HCT116 (cell line): ENCODE measurements around the gene TMEM116. TPM values are rescaled to one million over a fixed set of nuclear protein-coding genes. Genes with fewer than 3 reads are reported as not detected.
"Not testable (repeated sequence)": the region's sequence is repeated elsewhere in the genome, so short reads cannot be mapped to it uniquely, and the experiment has no call there.

Source experiments
- ATAC-seq: fragments of 200-7000 bp; cut with Tn5 transposase; 2 replicates; pipeline ENCODE4 v1.9.1; 2020; ENCODE audit warnings: mild to moderate bottlenecking, moderate library complexity
- BruUV-seq: library from RNA; stranded (reverse); fragments of 400-500 nt; replicated peaks from 2 replicates; lab custom pipeline; 2021; lab: Mats Ljungman, UMichigan
- CTCF ChIA-PET: fragments of 300-600 bp; sonication (Branson Sonifier 250); formaldehyde crosslinking; loops from one replicate; lab custom pipeline; 2021; ENCODE audit warnings: antibody characterized with exemption; lab: Charles Lee
- POLR2A ChIA-PET: fragments of 300-600, 350-600 bp; sonication (Branson Sonifier 250); formaldehyde crosslinking; loops from one replicate; lab custom pipeline; 2021; ENCODE audit warnings: antibody characterized with exemption; lab: Charles Lee
- RAD21 ChIA-PET, 2 experiments: fragments of 300-600 bp; sonication (Branson Sonifier 250); formaldehyde crosslinking; loops; one replicate each; lab custom pipeline; 2023; ENCODE audit warnings: low total read pairs in 2 of 2; ENCODE audit not compliant: uncharacterized antibody in 2 of 2, unreplicated experiment in 2 of 2, low non-redundant PET in 1 of 2; lab: Charles Lee
- DNase-seq: peaks from one replicate; pipeline ENCODE4 v3.0.0-alpha.2; 2010; ENCODE audit warnings: low read depth, low spot score
- H2AFZ ChIP-seq: fragments of 200-600 bp; shearing (Covaris generic), sonication (generic); 2 replicates; pipeline ENCODE4 v1.6.1; 2017; ENCODE audit warnings: low read depth, mixed run types, mixed read lengths, antibody characterized with exemption, low read length; ENCODE audit not compliant: poor library complexity, severe bottlenecking
- H3K27ac ChIP-seq: 2 replicates; pipeline ENCODE4 v1.5.1; 2012; ENCODE audit warnings: low read depth, low read length
- H3K27me3 ChIP-seq: fragments of 200-600 bp; sonication (generic); 2 replicates; pipeline ENCODE4 v1.6.1; 2016; ENCODE audit warnings: mixed run types, low read length, mixed read lengths; ENCODE audit not compliant: insufficient read depth
- H3K36me3 ChIP-seq, 2 experiments: fragments of 200-500 bp in 1 of 2; fragments of 200-600 bp in 1 of 2; sonication (Bioruptor generic) in 1 of 2; sonication (generic) in 1 of 2; 2 replicates each; pipeline versions ENCODE4 v1.5.1 to v1.6.1; 2014 to 2016; ENCODE audit warnings: low read length in 2 of 2, inconsistent platforms in 1 of 2, mixed read lengths in 1 of 2, mixed run types in 1 of 2; ENCODE audit not compliant: insufficient read depth in 2 of 2, control insufficient read depth in 1 of 2
- H3K4me1 ChIP-seq, 2 experiments: fragments of 200-600 bp in 1 of 2; sonication (generic) in 1 of 2; 2 replicates each; pipeline versions ENCODE4 v1.5.1 to v1.6.1; 2012 to 2017; ENCODE audit warnings: low read length in 2 of 2, inconsistent platforms in 1 of 2, mild to moderate bottlenecking in 1 of 2, mixed read lengths in 1 of 2, mixed run types in 1 of 2, moderate library complexity in 1 of 2; ENCODE audit not compliant: insufficient read depth in 2 of 2, control insufficient read depth in 1 of 2
- H3K4me2 ChIP-seq: fragments of 200-600 bp; sonication (generic); 2 replicates; pipeline ENCODE4 v1.6.1; 2017; ENCODE audit warnings: mixed run types, low read length, mixed read lengths
- H3K4me3 ChIP-seq, 2 experiments: fragments of 200-600 bp in 1 of 2; sonication (generic) in 1 of 2; replicated peaks in 1 of 2; 2 replicates each; pipeline ENCODE4 v1.5.1; 2011 to 2016; ENCODE audit warnings: low read length in 2 of 2, control low read depth in 1 of 2, low read depth in 1 of 2, mild to moderate bottlenecking in 1 of 2, mixed read lengths in 1 of 2, mixed run types in 1 of 2
- H3K79me2 ChIP-seq: fragments of 200-600 bp; sonication (generic); 2 replicates; pipeline ENCODE4 v1.6.1; 2017; ENCODE audit warnings: mild to moderate bottlenecking, mixed run types, low read length, moderate library complexity, mixed read lengths; ENCODE audit not compliant: insufficient read depth
- H3K9ac ChIP-seq: fragments of 200-600 bp; sonication (generic); 2 replicates; pipeline ENCODE4 v1.6.1; 2016; ENCODE audit warnings: low read length, mixed read lengths
- H3K9me2 ChIP-seq: fragments of 200-600 bp; sonication (generic), shearing (Covaris generic); 2 replicates; pipeline ENCODE4 v1.6.1; 2017; ENCODE audit warnings: mixed run types, mild to moderate bottlenecking, moderate library complexity; ENCODE audit not compliant: insufficient read depth
- H3K9me3 ChIP-seq, 2 experiments: fragments of 200-500 bp in 1 of 2; fragments of 200-600 bp in 1 of 2; sonication (Bioruptor generic) in 1 of 2; sonication (generic) in 1 of 2; 2 replicates each; pipeline ENCODE4 v1.6.1; 2014 to 2017; ENCODE audit warnings: low read length in 2 of 2, mixed read lengths in 2 of 2, inconsistent platforms in 1 of 2, low read depth in 1 of 2, mild to moderate bottlenecking in 1 of 2, mixed run types in 1 of 2, moderate library complexity in 1 of 2; ENCODE audit not compliant: control insufficient read depth in 1 of 2, insufficient read depth in 1 of 2
- H4K20me1 ChIP-seq: fragments of 200-600 bp; sonication (generic), shearing (Covaris generic); 2 replicates; pipeline ENCODE4 v1.6.1; 2017; ENCODE audit warnings: mixed run types, mild to moderate bottlenecking, moderate library complexity; ENCODE audit not compliant: insufficient read depth
- ATF3 ChIP-seq: IDR thresholded peaks from 2 replicates; pipeline ENCODE4 v1.6.1; 2012
- CBX3 ChIP-seq: IDR thresholded peaks from 2 replicates; pipeline ENCODE4 v1.6.1; 2012; ENCODE audit warnings: low read depth
- CEBPB ChIP-seq: IDR thresholded peaks from 2 replicates; pipeline ENCODE4 v1.6.1; 2012; ENCODE audit warnings: low read depth
- CTCF ChIP-seq, 3 experiments: fragments of 200-600 bp in 1 of 3; sonication (generic) in 1 of 3; IDR thresholded peaks in 2 of 3; conservative IDR thresholded peaks in 1 of 3; 2 replicates each; pipeline ENCODE4 v1.5.1; 2012 to 2017; ENCODE audit warnings: low read depth in 2 of 3, low read length in 2 of 3, antibody characterized with exemption in 1 of 3, borderline replicate concordance in 1 of 3, control low read depth in 1 of 3, mild to moderate bottlenecking in 1 of 3, mixed read lengths in 1 of 3, mixed run types in 1 of 3, moderate library complexity in 1 of 3; ENCODE audit not compliant: insufficient read depth in 1 of 3
- EGR1 ChIP-seq: IDR thresholded peaks from 2 replicates; pipeline ENCODE4 v1.6.1; 2012; ENCODE audit warnings: low read depth
- EZH2 ChIP-seq: fragments of 200-600 bp; sonication (generic); IDR thresholded peaks from 2 replicates; pipeline ENCODE4 v1.6.1; 2017; ENCODE audit warnings: antibody characterized with exemption, mixed run types
- EZH2phosphoT487 ChIP-seq: fragments of 200-600 bp; IDR thresholded peaks from 2 replicates; pipeline ENCODE4 v1.6.1; 2018; ENCODE audit warnings: antibody characterized with exemption, borderline replicate concordance
- FOSL1 ChIP-seq: IDR thresholded peaks from 2 replicates; pipeline ENCODE4 v1.6.1; 2012; ENCODE audit warnings: low read depth
- JUND ChIP-seq: IDR thresholded peaks from 2 replicates; pipeline ENCODE4 v1.6.1; 2012
- MAX ChIP-seq: IDR thresholded peaks from 2 replicates; pipeline ENCODE4 v1.6.1; 2012
- POLR2A ChIP-seq: IDR thresholded peaks from 2 replicates; pipeline ENCODE4 v1.7.0; 2011; ENCODE audit warnings: borderline replicate concordance; ENCODE audit not compliant: insufficient read depth, insufficient read length; ENCODE audit errors: extremely low read depth
- SIN3A ChIP-seq: IDR thresholded peaks from 2 replicates; pipeline ENCODE4 v1.6.1; 2012; ENCODE audit warnings: low read depth
- SRF ChIP-seq: IDR thresholded peaks from 2 replicates; pipeline ENCODE4 v1.6.1; 2012; ENCODE audit warnings: low read depth
- TCF7L2 ChIP-seq: IDR thresholded peaks from 2 replicates; pipeline ENCODE4 v1.7.0; 2011; ENCODE audit warnings: borderline replicate concordance, inconsistent platforms; ENCODE audit not compliant: insufficient read depth, insufficient read length; ENCODE audit errors: extremely low read depth
- YY1 ChIP-seq: IDR thresholded peaks from 2 replicates; pipeline ENCODE4 v1.6.1; 2011; ENCODE audit warnings: low read length, low read depth, moderate library complexity, mild to moderate bottlenecking; ENCODE audit not compliant: insufficient replicate concordance; ENCODE audit errors: extremely low read depth
- ZFX ChIP-seq: fragments of 450-650 bp; IDR thresholded peaks from 2 replicates; pipeline ENCODE4 v1.6.1; 2017
- intact Hi-C: fragments of 100-400 bp; cut with micrococcal nuclease; formaldehyde crosslinking; loops from 2 replicates; pipeline ENCODE4 v1.10.0; 2022
- total RNA-seq: library from RNA; stranded (reverse); gene quantifications from one replicate; pipeline ENCODE4 v1.2.1, GENCODE V29; 2021; ENCODE audit not compliant: unreplicated experiment

The TMEM116 gene
- total RNA-seq, 1 experiment from 2014 or later: 6.8 TPM

- no peak for ATAC-seq
- CTCF ChIA-PET: no interaction called here
These were observed 12.1 kb downstream of the TMEM116 start for GRCh38 chr12:112000820-112001219.

GRCh38 chr12:111999129-111999528, 13.8 kb downstream of the TMEM116 start:
- DNase-seq, ATAC-seq, H3K4me1 ChIP-seq, H3K4me2 ChIP-seq, H3K9me2 ChIP-seq, POLR2A ChIA-PET, H3K9ac ChIP-seq, H3K27me3 ChIP-seq, H3K4me3 ChIP-seq, BruUV-seq, H3K27ac ChIP-seq, H3K79me2 ChIP-seq, H2AFZ ChIP-seq, H3K9me3 ChIP-seq, intact Hi-C loops, H4K20me1 ChIP-seq, H3K36me3 ChIP-seq, CTCF ChIA-PET, RAD21 ChIA-PET: not testable (repeated sequence)

More at GRCh38 chr12:112000820-112001219, 12.1 kb downstream of the TMEM116 start:
- ChIA-PET POLR2A (no interaction called here), RAD21 (no interaction called here)
- H3K4me2 ChIP-seq: no peak overlapping the region
- no peak overlapping the region for H3K4me3 ChIP-seq
- H3K9me3 ChIP-seq: no peaks in the 10 kb centered on the region
- no TSS peak for BruUV-seq
- no peak for DNase-seq
- no peak overlapping the region for H2AFZ ChIP-seq
- H3K4me1 ChIP-seq: peaks cover 5 to 10% of the 10 kb centered on the region in 2 experiments; a peak in 3 of 4 replicates
- intact Hi-C loops: no loop called here
- no peak overlapping the region for H3K27ac ChIP-seq
- no peaks in the 10 kb centered on the region for H3K27me3 ChIP-seq
- TF ChIP-seq SRF (no peak), FOSL1 (no peak), EGR1 (no peak), TCF7L2 (no peak), JUND (no peak), EZH2 (no peak), EZH2phosphoT487 (no peak), ZFX (no peak), POLR2A (no peak), CEBPB (no peak), ATF3 (no peak), SIN3A (no peak), YY1 (no peak), CBX3 (no peak), CTCF (IDR thresholded peaks at IDR 0.05 in 2 of 3, conservative IDR thresholded peaks at IDR 0.05 in 1 of 3; ENCODE audit: borderline replicate concordance in 1 of 3, insufficient read depth in 1 of 3, low read depth in 2 of 3, low read length in 2 of 3) (no peak), MAX (no peak)
- H3K9ac ChIP-seq: no peak overlapping the region
- no peaks in the 10 kb centered on the region for H4K20me1 ChIP-seq
- no peaks in the 10 kb centered on the region for H3K36me3 ChIP-seq
- H3K9me2 ChIP-seq: no peaks in the 10 kb centered on the region
- H3K79me2 ChIP-seq: no peaks in the 10 kb centered on the region
